SK-N-MC (cell line): Measurements from ENCODE around the gene RORC.

ENCODE experiments used
- EZH2 ChIP-seq: fragments of 200-600 bp; sonication (generic); IDR thresholded peaks from one replicate; pipeline ENCODE4 v1.6.1; 2017; ENCODE audit warnings: antibody characterized with exemption
- FOXP2 ChIP-seq: optimal IDR thresholded peaks from 2 replicates; pipeline ENCODE3; 2011; ENCODE audit warnings: mild to moderate bottlenecking, moderate library complexity; ENCODE audit not compliant: insufficient read depth; ENCODE audit errors: extremely low read length, control extremely low read depth
- POLR2AphosphoS5 ChIP-seq: IDR thresholded peaks from 2 replicates; pipeline ENCODE4 v1.6.1; 2012; ENCODE audit warnings: mild to moderate bottlenecking, low read depth, low read length, borderline replicate concordance

DNA sequence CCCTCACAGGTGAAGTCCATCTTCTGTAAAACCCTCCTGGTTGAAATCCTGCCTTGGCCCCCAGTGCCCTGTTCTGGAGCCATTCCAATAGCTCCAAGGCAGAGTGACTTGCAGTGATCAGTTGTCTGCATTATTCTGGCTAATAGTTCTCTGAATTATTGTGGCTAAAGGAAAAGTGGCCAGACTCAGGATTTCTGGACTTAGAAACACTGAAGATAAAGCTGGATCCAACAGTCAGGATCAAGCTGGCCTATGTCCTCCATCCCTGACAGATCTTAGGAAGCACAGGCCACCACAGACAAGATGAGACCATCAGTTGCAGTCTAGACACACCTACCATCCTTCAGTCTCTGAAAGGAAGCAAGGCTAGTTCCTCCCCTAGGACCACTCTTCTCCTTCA lies 8.8 kb upstream of the RORC start:
- TF ChIP-seq EZH2, result no peak
- no peak for TF ChIP-seq POLR2AphosphoS5
- no peak for TF ChIP-seq FOXP2
